HCT116 (cell line): ENCODE data around the gene PIWIL4. TPM values are rescaled to one million over a fixed set of nuclear protein-coding genes. Genes with fewer than 3 reads are reported as not detected.

Source experiments
- ATAC-seq: fragments of 200-7000 bp; cut with Tn5 transposase; 2 replicates; pipeline ENCODE4 v1.9.1; 2020; ENCODE audit warnings: mild to moderate bottlenecking, moderate library complexity
- BruUV-seq: library from RNA; stranded (reverse); fragments of 400-500 nt; replicated peaks from 2 replicates; lab custom pipeline; 2021; lab: Mats Ljungman, UMichigan
- CTCF ChIA-PET: fragments of 300-600 bp; sonication (Branson Sonifier 250); formaldehyde crosslinking; loops from one replicate; lab custom pipeline; 2021; ENCODE audit warnings: antibody characterized with exemption; lab: Charles Lee
- POLR2A ChIA-PET: fragments of 300-600, 350-600 bp; sonication (Branson Sonifier 250); formaldehyde crosslinking; loops from one replicate; lab custom pipeline; 2021; ENCODE audit warnings: antibody characterized with exemption; lab: Charles Lee
- RAD21 ChIA-PET, 2 experiments: fragments of 300-600 bp; sonication (Branson Sonifier 250); formaldehyde crosslinking; loops; one replicate each; lab custom pipeline; 2023; ENCODE audit warnings: low total read pairs in 2 of 2; ENCODE audit not compliant: uncharacterized antibody in 2 of 2, unreplicated experiment in 2 of 2, low non-redundant PET in 1 of 2; lab: Charles Lee
- DNase-seq: peaks from one replicate; pipeline ENCODE4 v3.0.0-alpha.2; 2010; ENCODE audit warnings: low read depth, low spot score
- H2AFZ ChIP-seq: fragments of 200-600 bp; shearing (Covaris generic), sonication (generic); 2 replicates; pipeline ENCODE4 v1.6.1; 2017; ENCODE audit warnings: low read depth, mixed run types, mixed read lengths, antibody characterized with exemption, low read length; ENCODE audit not compliant: poor library complexity, severe bottlenecking
- H3K27ac ChIP-seq: 2 replicates; pipeline ENCODE4 v1.5.1; 2012; ENCODE audit warnings: low read depth, low read length
- H3K27me3 ChIP-seq: fragments of 200-600 bp; sonication (generic); 2 replicates; pipeline ENCODE4 v1.6.1; 2016; ENCODE audit warnings: mixed run types, low read length, mixed read lengths; ENCODE audit not compliant: insufficient read depth
- H3K36me3 ChIP-seq, 2 experiments: fragments of 200-500 bp in 1 of 2; fragments of 200-600 bp in 1 of 2; sonication (Bioruptor generic) in 1 of 2; sonication (generic) in 1 of 2; 2 replicates each; pipeline versions ENCODE4 v1.5.1 to v1.6.1; 2014 to 2016; ENCODE audit warnings: low read length in 2 of 2, inconsistent platforms in 1 of 2, mixed read lengths in 1 of 2, mixed run types in 1 of 2; ENCODE audit not compliant: insufficient read depth in 2 of 2, control insufficient read depth in 1 of 2
- H3K4me1 ChIP-seq, 2 experiments: fragments of 200-600 bp in 1 of 2; sonication (generic) in 1 of 2; 2 replicates each; pipeline versions ENCODE4 v1.5.1 to v1.6.1; 2012 to 2017; ENCODE audit warnings: low read length in 2 of 2, inconsistent platforms in 1 of 2, mild to moderate bottlenecking in 1 of 2, mixed read lengths in 1 of 2, mixed run types in 1 of 2, moderate library complexity in 1 of 2; ENCODE audit not compliant: insufficient read depth in 2 of 2, control insufficient read depth in 1 of 2
- H3K4me2 ChIP-seq: fragments of 200-600 bp; sonication (generic); 2 replicates; pipeline ENCODE4 v1.6.1; 2017; ENCODE audit warnings: mixed run types, low read length, mixed read lengths
- H3K4me3 ChIP-seq, 2 experiments: fragments of 200-600 bp in 1 of 2; sonication (generic) in 1 of 2; replicated peaks in 1 of 2; 2 replicates each; pipeline ENCODE4 v1.5.1; 2011 to 2016; ENCODE audit warnings: low read length in 2 of 2, control low read depth in 1 of 2, low read depth in 1 of 2, mild to moderate bottlenecking in 1 of 2, mixed read lengths in 1 of 2, mixed run types in 1 of 2
- H3K79me2 ChIP-seq: fragments of 200-600 bp; sonication (generic); 2 replicates; pipeline ENCODE4 v1.6.1; 2017; ENCODE audit warnings: mild to moderate bottlenecking, mixed run types, low read length, moderate library complexity, mixed read lengths; ENCODE audit not compliant: insufficient read depth
- H3K9ac ChIP-seq: fragments of 200-600 bp; sonication (generic); 2 replicates; pipeline ENCODE4 v1.6.1; 2016; ENCODE audit warnings: low read length, mixed read lengths
- H3K9me2 ChIP-seq: fragments of 200-600 bp; sonication (generic), shearing (Covaris generic); 2 replicates; pipeline ENCODE4 v1.6.1; 2017; ENCODE audit warnings: mixed run types, mild to moderate bottlenecking, moderate library complexity; ENCODE audit not compliant: insufficient read depth
- H3K9me3 ChIP-seq, 2 experiments: fragments of 200-500 bp in 1 of 2; fragments of 200-600 bp in 1 of 2; sonication (Bioruptor generic) in 1 of 2; sonication (generic) in 1 of 2; 2 replicates each; pipeline ENCODE4 v1.6.1; 2014 to 2017; ENCODE audit warnings: low read length in 2 of 2, mixed read lengths in 2 of 2, inconsistent platforms in 1 of 2, low read depth in 1 of 2, mild to moderate bottlenecking in 1 of 2, mixed run types in 1 of 2, moderate library complexity in 1 of 2; ENCODE audit not compliant: control insufficient read depth in 1 of 2, insufficient read depth in 1 of 2
- H4K20me1 ChIP-seq: fragments of 200-600 bp; sonication (generic), shearing (Covaris generic); 2 replicates; pipeline ENCODE4 v1.6.1; 2017; ENCODE audit warnings: mixed run types, mild to moderate bottlenecking, moderate library complexity; ENCODE audit not compliant: insufficient read depth
- CBX3 ChIP-seq: IDR thresholded peaks from 2 replicates; pipeline ENCODE4 v1.6.1; 2012; ENCODE audit warnings: low read depth
- CEBPB ChIP-seq: IDR thresholded peaks from 2 replicates; pipeline ENCODE4 v1.6.1; 2012; ENCODE audit warnings: low read depth
- EGR1 ChIP-seq: IDR thresholded peaks from 2 replicates; pipeline ENCODE4 v1.6.1; 2012; ENCODE audit warnings: low read depth
- ELF1 ChIP-seq: IDR thresholded peaks from 2 replicates; pipeline ENCODE4 v1.6.1; 2012; ENCODE audit warnings: low read depth, borderline replicate concordance
- EZH2phosphoT487 ChIP-seq: fragments of 200-600 bp; IDR thresholded peaks from 2 replicates; pipeline ENCODE4 v1.6.1; 2018; ENCODE audit warnings: antibody characterized with exemption, borderline replicate concordance
- FOSL1 ChIP-seq: IDR thresholded peaks from 2 replicates; pipeline ENCODE4 v1.6.1; 2012; ENCODE audit warnings: low read depth
- JUND ChIP-seq: IDR thresholded peaks from 2 replicates; pipeline ENCODE4 v1.6.1; 2012
- POLR2AphosphoS5 ChIP-seq: IDR thresholded peaks from 2 replicates; pipeline ENCODE4 v1.6.1; 2011; ENCODE audit warnings: mild to moderate bottlenecking, low read depth, low read length, moderate library complexity
- RAD21 ChIP-seq: IDR thresholded peaks from 2 replicates; pipeline ENCODE4 v1.6.1; 2012; ENCODE audit warnings: low read depth, mild to moderate bottlenecking
- TCF7L2 ChIP-seq: IDR thresholded peaks from 2 replicates; pipeline ENCODE4 v1.7.0; 2011; ENCODE audit warnings: borderline replicate concordance, inconsistent platforms; ENCODE audit not compliant: insufficient read depth, insufficient read length; ENCODE audit errors: extremely low read depth
- ZFX ChIP-seq: fragments of 450-650 bp; IDR thresholded peaks from 2 replicates; pipeline ENCODE4 v1.6.1; 2017
- ZNF274 ChIP-seq: fragments of 200-500 bp; sonication (Bioruptor generic); IDR thresholded peaks from 2 replicates; pipeline ENCODE4 v1.6.1; 2014; ENCODE audit warnings: mild to moderate bottlenecking, low read depth, low read length, inconsistent platforms
- intact Hi-C: fragments of 100-400 bp; cut with micrococcal nuclease; formaldehyde crosslinking; loops from 2 replicates; pipeline ENCODE4 v1.10.0; 2022
- total RNA-seq: library from RNA; stranded (reverse); gene quantifications from one replicate; pipeline ENCODE4 v1.2.1, GENCODE V29; 2021; ENCODE audit not compliant: unreplicated experiment
- TF ChIP-seq, protein P1 (sequence below): IDR thresholded peaks from 2 replicates; pipeline ENCODE4 v1.6.1; 2012; ENCODE audit warnings: low read depth
- TF ChIP-seq, protein P2 (sequence below): IDR thresholded peaks from 2 replicates; pipeline ENCODE4 v1.6.1; 2012
- TF ChIP-seq, protein P3 (sequence below), 3 experiments: fragments of 200-600 bp in 1 of 3; sonication (generic) in 1 of 3; IDR thresholded peaks in 2 of 3; conservative IDR thresholded peaks in 1 of 3; 2 replicates each; pipeline ENCODE4 v1.5.1; 2012 to 2017; ENCODE audit warnings: low read depth in 2 of 3, low read length in 2 of 3, antibody characterized with exemption in 1 of 3, borderline replicate concordance in 1 of 3, control low read depth in 1 of 3, mild to moderate bottlenecking in 1 of 3, mixed read lengths in 1 of 3, mixed run types in 1 of 3, moderate library complexity in 1 of 3; ENCODE audit not compliant: insufficient read depth in 1 of 3
- TF ChIP-seq, protein P4 (sequence below): IDR thresholded peaks from 2 replicates; pipeline ENCODE4 v1.6.1; 2012

The PIWIL4 gene
- total RNA-seq, 1 experiment from 2014 or later: 0.34 TPM

DNA sequence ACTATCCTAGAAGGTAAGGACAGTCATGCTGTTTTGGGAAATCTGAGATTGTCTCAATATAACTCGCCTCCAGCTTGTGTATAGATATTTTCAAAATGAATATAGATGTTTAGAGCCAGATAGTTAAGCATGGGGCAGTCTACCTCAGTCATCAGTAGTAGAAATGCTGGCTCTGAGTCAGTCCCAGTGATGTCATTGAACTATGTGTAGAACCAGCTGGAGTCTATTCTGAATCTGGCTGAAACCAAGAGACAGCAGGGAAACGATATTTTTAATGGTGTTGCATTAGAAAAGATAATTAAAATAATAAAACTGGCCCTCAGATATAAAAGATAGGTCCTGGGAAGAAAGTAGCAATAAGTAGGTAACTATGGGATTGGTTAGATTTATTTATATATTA, 25.9 kb downstream of the PIWIL4 start:
- ATAC-seq: no peak
- DNase-seq: no peak
- H3K4me3 ChIP-seq: no peak overlapping the region

DNA sequence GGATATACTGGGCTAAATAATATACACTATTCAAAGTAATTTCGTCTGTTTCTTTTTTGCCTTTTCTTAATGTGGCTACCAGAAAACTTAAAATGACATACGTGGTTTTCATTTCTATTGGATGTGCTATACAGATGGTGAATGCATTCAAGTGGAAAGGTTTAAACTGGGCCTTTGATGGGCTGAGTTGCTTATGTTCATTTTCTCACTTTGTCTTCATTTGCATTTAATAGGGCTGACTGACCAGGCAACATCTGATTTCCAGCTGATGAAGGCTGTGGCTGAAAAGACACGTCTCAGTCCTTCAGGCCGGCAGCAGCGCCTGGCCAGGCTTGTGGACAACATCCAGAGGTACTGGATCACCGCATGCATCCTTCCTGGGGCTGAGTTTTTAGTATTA, 27.9 kb downstream of the PIWIL4 start:
- H3K9me2 ChIP-seq: no peaks in the 10 kb centered on the region
- no peak for ATAC-seq
- H3K4me3 ChIP-seq: no peak overlapping the region
- no peaks in the 10 kb centered on the region for H3K79me2 ChIP-seq
- POLR2A ChIA-PET: no interaction called here
- H3K27ac ChIP-seq: no peak overlapping the region
- RAD21 ChIA-PET: no interaction called here
- CTCF ChIA-PET: no interaction called here
- H2AFZ ChIP-seq: no peak overlapping the region
- no peak overlapping the region for H3K4me2 ChIP-seq
- no peaks in the 10 kb centered on the region for H3K36me3 ChIP-seq
- no peaks in the 10 kb centered on the region for H4K20me1 ChIP-seq
- intact Hi-C loops: no loop called here
- H3K9me3 ChIP-seq: no peaks in the 10 kb centered on the region
- no peak for DNase-seq
- H3K27me3 ChIP-seq: peaks cover 9% of the 10 kb centered on the region; the same call in 1 of the 2 replicates
- H3K9ac ChIP-seq: no peak overlapping the region
- BruUV-seq: no TSS peak
- no peaks in the 10 kb centered on the region for H3K4me1 ChIP-seq
- TF ChIP-seq JUND (no peak), CBX3 (no peak), ZNF274 (no peak), FOSL1 (no peak), RAD21 (no peak), TCF7L2 (no peak), ELF1 (no peak), EZH2phosphoT487 (no peak), POLR2AphosphoS5 (no peak), EGR1 (no peak), CEBPB (no peak), ZFX (no peak)
- TF ChIP-seq, protein P1, sequence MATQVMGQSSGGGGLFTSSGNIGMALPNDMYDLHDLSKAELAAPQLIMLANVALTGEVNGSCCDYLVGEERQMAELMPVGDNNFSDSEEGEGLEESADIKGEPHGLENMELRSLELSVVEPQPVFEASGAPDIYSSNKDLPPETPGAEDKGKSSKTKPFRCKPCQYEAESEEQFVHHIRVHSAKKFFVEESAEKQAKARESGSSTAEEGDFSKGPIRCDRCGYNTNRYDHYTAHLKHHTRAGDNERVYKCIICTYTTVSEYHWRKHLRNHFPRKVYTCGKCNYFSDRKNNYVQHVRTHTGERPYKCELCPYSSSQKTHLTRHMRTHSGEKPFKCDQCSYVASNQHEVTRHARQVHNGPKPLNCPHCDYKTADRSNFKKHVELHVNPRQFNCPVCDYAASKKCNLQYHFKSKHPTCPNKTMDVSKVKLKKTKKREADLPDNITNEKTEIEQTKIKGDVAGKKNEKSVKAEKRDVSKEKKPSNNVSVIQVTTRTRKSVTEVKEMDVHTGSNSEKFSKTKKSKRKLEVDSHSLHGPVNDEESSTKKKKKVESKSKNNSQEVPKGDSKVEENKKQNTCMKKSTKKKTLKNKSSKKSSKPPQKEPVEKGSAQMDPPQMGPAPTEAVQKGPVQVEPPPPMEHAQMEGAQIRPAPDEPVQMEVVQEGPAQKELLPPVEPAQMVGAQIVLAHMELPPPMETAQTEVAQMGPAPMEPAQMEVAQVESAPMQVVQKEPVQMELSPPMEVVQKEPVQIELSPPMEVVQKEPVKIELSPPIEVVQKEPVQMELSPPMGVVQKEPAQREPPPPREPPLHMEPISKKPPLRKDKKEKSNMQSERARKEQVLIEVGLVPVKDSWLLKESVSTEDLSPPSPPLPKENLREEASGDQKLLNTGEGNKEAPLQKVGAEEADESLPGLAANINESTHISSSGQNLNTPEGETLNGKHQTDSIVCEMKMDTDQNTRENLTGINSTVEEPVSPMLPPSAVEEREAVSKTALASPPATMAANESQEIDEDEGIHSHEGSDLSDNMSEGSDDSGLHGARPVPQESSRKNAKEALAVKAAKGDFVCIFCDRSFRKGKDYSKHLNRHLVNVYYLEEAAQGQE: no peak
- TF ChIP-seq, protein P2, sequence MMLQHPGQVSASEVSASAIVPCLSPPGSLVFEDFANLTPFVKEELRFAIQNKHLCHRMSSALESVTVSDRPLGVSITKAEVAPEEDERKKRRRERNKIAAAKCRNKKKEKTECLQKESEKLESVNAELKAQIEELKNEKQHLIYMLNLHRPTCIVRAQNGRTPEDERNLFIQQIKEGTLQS: no peak
- TF ChIP-seq, protein P3, sequence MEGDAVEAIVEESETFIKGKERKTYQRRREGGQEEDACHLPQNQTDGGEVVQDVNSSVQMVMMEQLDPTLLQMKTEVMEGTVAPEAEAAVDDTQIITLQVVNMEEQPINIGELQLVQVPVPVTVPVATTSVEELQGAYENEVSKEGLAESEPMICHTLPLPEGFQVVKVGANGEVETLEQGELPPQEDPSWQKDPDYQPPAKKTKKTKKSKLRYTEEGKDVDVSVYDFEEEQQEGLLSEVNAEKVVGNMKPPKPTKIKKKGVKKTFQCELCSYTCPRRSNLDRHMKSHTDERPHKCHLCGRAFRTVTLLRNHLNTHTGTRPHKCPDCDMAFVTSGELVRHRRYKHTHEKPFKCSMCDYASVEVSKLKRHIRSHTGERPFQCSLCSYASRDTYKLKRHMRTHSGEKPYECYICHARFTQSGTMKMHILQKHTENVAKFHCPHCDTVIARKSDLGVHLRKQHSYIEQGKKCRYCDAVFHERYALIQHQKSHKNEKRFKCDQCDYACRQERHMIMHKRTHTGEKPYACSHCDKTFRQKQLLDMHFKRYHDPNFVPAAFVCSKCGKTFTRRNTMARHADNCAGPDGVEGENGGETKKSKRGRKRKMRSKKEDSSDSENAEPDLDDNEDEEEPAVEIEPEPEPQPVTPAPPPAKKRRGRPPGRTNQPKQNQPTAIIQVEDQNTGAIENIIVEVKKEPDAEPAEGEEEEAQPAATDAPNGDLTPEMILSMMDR (IDR thresholded peaks at IDR 0.05 in 2 of 3, conservative IDR thresholded peaks at IDR 0.05 in 1 of 3; ENCODE audit: borderline replicate concordance in 1 of 3, insufficient read depth in 1 of 3, low read depth in 2 of 3, low read length in 2 of 3): no peak

More for the DNA sequence above, 25.9 kb downstream of the PIWIL4 start:
- no peaks in the 10 kb centered on the region for H3K36me3 ChIP-seq
- H3K79me2 ChIP-seq: no peaks in the 10 kb centered on the region
- peaks cover 9% of the 10 kb centered on the region; the same call in 1 of the 2 replicates for H3K27me3 ChIP-seq
- no peaks in the 10 kb centered on the region for H3K9me2 ChIP-seq
- H2AFZ ChIP-seq: no peak overlapping the region
- ChIA-PET POLR2A (no interaction called here), CTCF (no interaction called here), RAD21 (no interaction called here)
- TF ChIP-seq, protein P4, sequence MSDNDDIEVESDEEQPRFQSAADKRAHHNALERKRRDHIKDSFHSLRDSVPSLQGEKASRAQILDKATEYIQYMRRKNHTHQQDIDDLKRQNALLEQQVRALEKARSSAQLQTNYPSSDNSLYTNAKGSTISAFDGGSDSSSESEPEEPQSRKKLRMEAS: no peak
- no peak for TF ChIP-seq FOSL1
- no TSS peak for BruUV-seq
- H3K9ac ChIP-seq: no peak overlapping the region
- intact Hi-C loops: no loop called here
- H3K9me3 ChIP-seq: no peaks in the 10 kb centered on the region
- H3K4me1 ChIP-seq: peaks cover 0 to 1% of the 10 kb centered on the region in 2 experiments; a peak in 1 of 4 replicates
- H4K20me1 ChIP-seq: no peaks in the 10 kb centered on the region
- no peak overlapping the region for H3K27ac ChIP-seq
- H3K4me2 ChIP-seq: no peak overlapping the region
